CD4-positive, alpha-beta T cell treated with Interleukin-15 for 4 hours (primary cell): ENCODE results near the gene DIP2A.
"Not testable (repeated sequence)": the region's sequence is repeated elsewhere in the genome, so short reads cannot be mapped to it uniquely, and the experiment has no call there.

Source experiments
- DNase-seq: peaks from one replicate; pipeline ENCODE4 v3.0.0-alpha.2; 2020; ENCODE audit warnings: low spot score

Gene DIP2A

GRCh38 chr21:46426313-46427046 is 32.2 kb upstream of the DIP2A start:
- no peak for DNase-seq

- no peak for DNase-seq
These were observed 31.2 kb upstream of the DIP2A start for GRCh38 chr21:46427516-46427915.

- DNase-seq, result no peak
These were observed 30.4 kb upstream of the DIP2A start for GRCh38 chr21:46428286-46428685.

- no peak for DNase-seq
These were observed 29.5 kb upstream of the DIP2A start for GRCh38 chr21:46428987-46429710.

GRCh38 chr21:46429754-46430681 is 28.7 kb upstream of the DIP2A start:
- no peak for DNase-seq

- DNase-seq, result no peak
These were observed 27.2 kb upstream of the DIP2A start for GRCh38 chr21:46431448-46431847.

- DNase-seq, result no peak
These were observed 26.7 kb upstream of the DIP2A start for GRCh38 chr21:46431884-46432488.

- DNase-seq, result not testable (repeated sequence)
These were observed 25.6 kb upstream of the DIP2A start for GRCh38 chr21:46433116-46433515.

- no peak for DNase-seq
These were observed 24.3 kb upstream of the DIP2A start for GRCh38 chr21:46434322-46434958.

- DNase-seq, result no peak
These were observed 22.9 kb upstream of the DIP2A start for GRCh38 chr21:46435786-46436227.

- no peak for DNase-seq
These were observed 22.1 kb upstream of the DIP2A start for GRCh38 chr21:46436621-46437020.

GRCh38 chr21:46437096-46437498 is 21.6 kb upstream of the DIP2A start:
- DNase-seq, result no peak

- no peak for DNase-seq
These were observed 21.2 kb upstream of the DIP2A start for GRCh38 chr21:46437511-46437910.

GRCh38 chr21:46438241-46438640 is 20.4 kb upstream of the DIP2A start:
- DNase-seq, result no peak

GRCh38 chr21:46439906-46440305 is 18.8 kb upstream of the DIP2A start:
- DNase-seq, result no peak

GRCh38 chr21:46441331-46441730 is 17.4 kb upstream of the DIP2A start:
- no peak for DNase-seq

- no peak for DNase-seq
These were observed 16.7 kb upstream of the DIP2A start for GRCh38 chr21:46441961-46442498.

GRCh38 chr21:46442938-46443337 is 15.8 kb upstream of the DIP2A start:
- DNase-seq, result no peak

GRCh38 chr21:46443910-46444309 is 14.8 kb upstream of the DIP2A start:
- DNase-seq, result no peak

GRCh38 chr21:46448108-46448507 is 10.6 kb upstream of the DIP2A start:
- DNase-seq, result no peak

- not testable (repeated sequence) for DNase-seq
These were observed 9.8 kb upstream of the DIP2A start for GRCh38 chr21:46448855-46449254.
